Tibial nerve (tissue), 4 donors: ENCODE data around the gene CD6. TPM values are rescaled to one million over a fixed set of nuclear protein-coding genes. Genes with fewer than 3 reads are reported as not detected.
A peak's percentile ranks its signal among the peaks of the same experiment; 100 is the strongest.

Source experiments
- DNase-seq, 2 donors: peaks; one replicate each; pipeline ENCODE4 v3.0.0-alpha.2; 2019; ENCODE audit warnings: low spot score in 2 of 2
- H3K27ac ChIP-seq, 4 donors: fragments of 200-600 bp; sonication (generic) in 3 of 4; one replicate each; pipeline ENCODE4 v1.5.1; 2017 to 2019; ENCODE audit warnings: mild to moderate bottlenecking in 1 of 4
- H3K27me3 ChIP-seq, 2 donors: fragments of 200-600 bp; sonication (generic) in 1 of 2; one replicate each; pipeline versions ENCODE4 v1.5.1 to v1.6.0; 2017 to 2019
- H3K36me3 ChIP-seq, 3 donors: fragments of 200-600 bp; sonication (generic); one replicate each; pipeline ENCODE4 v1.5.1; 2018 to 2019
- H3K4me1 ChIP-seq, 4 donors: fragments of 200-600 bp; sonication (generic) in 3 of 4; one replicate each; pipeline ENCODE4 v1.5.1; 2017 to 2019
- H3K4me3 ChIP-seq, 4 donors: fragments of 200-600 bp; sonication (generic) in 3 of 4; one replicate each; pipeline ENCODE4 v1.5.1; 2017 to 2019; ENCODE audit warnings: mild to moderate bottlenecking in 1 of 4, moderate library complexity in 1 of 4
- H3K9me3 ChIP-seq, 4 donors: fragments of 200-600 bp; sonication (generic) in 3 of 4; one replicate each; pipeline ENCODE4 v1.5.1; 2017 to 2019
- CTCF ChIP-seq, 5 experiments: fragments of 200-600 bp in 3 of 5; fragments of 450-650 bp in 2 of 5; sonication (generic) in 3 of 5; IDR thresholded peaks; one replicate each; pipeline ENCODE4 v1.5.1; 2016 to 2019; ENCODE audit warnings: antibody characterized with exemption in 5 of 5, mild to moderate bottlenecking in 3 of 5, moderate library complexity in 2 of 5
- EP300 ChIP-seq, 2 donors: sonication (generic); formaldehyde crosslinking; IDR thresholded peaks; one replicate each; pipeline ENCODE4 v1.6.1; 2017; ENCODE audit warnings: antibody characterized with exemption in 2 of 2, mild to moderate bottlenecking in 1 of 2
- POLR2A ChIP-seq, 2 donors: fragments of 450-650 bp; IDR thresholded peaks; one replicate each; pipeline ENCODE4 v1.6.1; 2017; ENCODE audit warnings: antibody characterized with exemption in 2 of 2, mild to moderate bottlenecking in 2 of 2, moderate library complexity in 2 of 2
- WGBS, 2 donors: methylation state at CpG; one replicate each; pipeline ENCODE4 v1.1.5; 2018; 5-methylcytosine and 5-hydroxymethylcytosine counted together
- total RNA-seq, 4 donors: library from RNA; depleted of rRNA; stranded (reverse); fragments of >200 nt; gene quantifications; one replicate each; pipeline ENCODE4 v1.1.0, GENCODE V29; 2016

CD6 gene
- total RNA-seq, 4 donors from 2014 or later: 0.59 to 3.6 (median 2.7) TPM; not detected in 1

- Histone ChIP-seq H3K27me3 (peaks cover 0 to 11% of the 10 kb centered on the region in 2 donors), H3K36me3 (no peaks in the 10 kb centered on the region), H3K27ac (no peak overlapping the region), H3K4me3 (no peak overlapping the region), H3K9me3 (no peaks in the 10 kb centered on the region), H3K4me1 (peaks cover 0 to 19% (median 8%) of the 10 kb centered on the region in 4 donors)
- no peak for DNase-seq
- TF ChIP-seq CTCF (IDR thresholded peaks at IDR 0.05) (no peak), EP300 (IDR thresholded peaks at IDR 0.05) (no peak), POLR2A (IDR thresholded peaks at IDR 0.05) (no peak)
- 89% methylated on average over 7 of the region's 7 CpGs for WGBS, 2 donors
Observed at GRCh38 chr11:61002598-61002997, 31.1 kb downstream of the CD6 start.

DNA sequence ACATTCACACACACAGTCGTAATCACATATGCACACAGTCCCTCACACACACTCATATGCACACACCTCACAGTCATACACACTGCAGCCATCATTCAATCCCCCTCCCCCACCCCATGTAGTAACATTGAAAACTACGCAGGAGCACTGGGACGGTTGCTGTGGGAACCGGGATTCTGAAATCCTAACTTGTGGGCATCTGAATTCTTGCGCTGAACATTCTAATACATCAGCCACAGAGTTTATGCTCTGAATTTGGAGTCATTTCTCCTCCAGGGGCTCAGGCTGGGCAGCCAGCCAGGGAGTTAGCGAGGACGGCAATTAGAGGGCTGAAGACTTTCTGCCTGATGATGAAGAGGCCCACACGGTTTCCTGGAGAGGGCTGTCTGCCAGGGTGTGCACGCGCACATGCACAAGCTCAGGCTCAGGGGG is 32.7 kb downstream of the CD6 start:
- 26 to 39% methylated on average over 7 to 10 of the region's 10 CpGs for WGBS, 2 donors
- peaks cover 0 to 25% of the 10 kb centered on the region in 2 donors for H3K27me3 ChIP-seq
- H3K9me3 ChIP-seq: no peaks in the 10 kb centered on the region
- DNase-seq: no peak
- no peak overlapping the region for H3K4me3 ChIP-seq
- H3K36me3 ChIP-seq: no peaks in the 10 kb centered on the region
- peaks cover 0 to 29% (median 13%) of the 10 kb centered on the region in 4 donors for H3K4me1 ChIP-seq
- TF ChIP-seq EP300 (IDR thresholded peaks at IDR 0.05): no peak
- no peak for TF ChIP-seq CTCF (IDR thresholded peaks at IDR 0.05)
- no peak for TF ChIP-seq POLR2A (IDR thresholded peaks at IDR 0.05)
- no peak overlapping the region for H3K27ac ChIP-seq

GRCh38 chr11:61004761-61005181 is 33.3 kb downstream of the CD6 start:
- Histone ChIP-seq H3K27ac (no peak overlapping the region), H3K4me3 (no peak overlapping the region), H3K9me3 (no peaks in the 10 kb centered on the region), H3K4me1 (peaks cover 0 to 29% (median 13%) of the 10 kb centered on the region in 4 donors), H3K36me3 (no peaks in the 10 kb centered on the region), H3K27me3 (peaks cover 0 to 25% of the 10 kb centered on the region in 2 donors)
- no peak for DNase-seq
- TF ChIP-seq EP300 (IDR thresholded peaks at IDR 0.05) (no peak), CTCF (IDR thresholded peaks at IDR 0.05) (no peak), POLR2A (IDR thresholded peaks at IDR 0.05) (no peak)
- WGBS, 2 donors: 43 to 48% methylated on average over 5 of the region's 5 CpGs

- Histone ChIP-seq H3K36me3 (no peaks in the 10 kb centered on the region), H3K4me3 (peak overlapping the region; percentile 15 to 51 (median 35)), H3K27me3 (peaks cover 0 to 25% of the 10 kb centered on the region in 2 donors), H3K4me1 (peaks cover 0 to 29% (median 13%) of the 10 kb centered on the region in 4 donors), H3K27ac (no peak overlapping the region), H3K9me3 (no peaks in the 10 kb centered on the region)
- TF ChIP-seq EP300 (IDR thresholded peaks at IDR 0.05): no peak
- TF ChIP-seq POLR2A (IDR thresholded peaks at IDR 0.05): no peak
- TF ChIP-seq CTCF (IDR thresholded peaks at IDR 0.05): no peak
- DNase-seq: no peak
- WGBS, 2 donors: 6 to 11% methylated on average over 23 to 40 of the region's 52 CpGs
Observed at GRCh38 chr11:61007383-61007955, 36.0 kb downstream of the CD6 start.

DNA sequence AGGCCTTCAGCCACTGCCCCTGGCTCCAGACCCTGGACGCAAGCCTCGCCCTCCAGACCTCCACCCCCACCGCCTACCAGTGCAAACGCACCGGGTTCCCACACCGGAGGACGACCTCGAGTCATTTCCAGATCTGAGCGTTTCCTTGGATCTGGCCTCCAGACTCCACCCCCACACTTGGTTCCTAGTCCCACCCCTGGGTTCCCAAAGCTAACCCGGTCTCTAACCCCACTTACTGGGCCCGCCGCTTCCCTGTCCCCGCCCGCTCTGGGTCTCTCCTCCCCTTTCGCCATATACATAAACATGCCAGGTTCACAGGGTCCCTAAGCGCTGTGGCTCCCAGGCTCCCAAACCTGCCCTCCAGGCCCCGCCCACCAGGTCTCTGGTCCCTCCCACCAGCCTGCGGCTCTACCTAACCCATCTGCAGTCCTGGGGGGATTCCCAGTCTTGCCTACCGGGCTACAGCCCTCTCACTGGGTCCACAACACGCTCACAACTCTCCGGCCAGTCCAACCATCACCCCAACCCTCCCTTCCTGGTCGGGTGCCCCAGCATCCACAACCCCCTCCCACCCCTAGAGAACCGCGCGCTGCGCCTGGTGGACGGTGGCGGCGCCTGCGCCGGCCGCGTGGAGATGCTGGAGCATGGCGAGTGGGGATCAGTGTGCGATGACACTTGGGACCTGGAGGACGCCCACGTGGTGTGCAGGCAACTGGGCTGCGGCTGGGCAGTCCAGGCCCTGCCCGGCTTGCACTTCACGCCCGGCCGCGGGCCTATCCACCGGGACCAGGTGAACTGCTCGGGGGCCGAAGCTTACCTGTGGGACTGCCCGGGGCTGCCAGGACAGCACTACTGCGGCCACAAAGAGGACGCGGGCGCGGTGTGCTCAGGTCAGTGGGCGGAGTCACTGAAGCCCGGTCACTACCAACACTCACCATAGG is 36.7 kb downstream of the CD6 start:
- H3K27me3 ChIP-seq: peaks cover 0 to 25% of the 10 kb centered on the region in 2 donors
- H3K36me3 ChIP-seq: no peaks in the 10 kb centered on the region
- H3K4me3 ChIP-seq: peak overlapping the region; percentile 15 to 51 (median 35)
- H3K27ac ChIP-seq: no peak overlapping the region
- H3K9me3 ChIP-seq: no peaks in the 10 kb centered on the region
- 18 to 29% methylated on average over 42 to 54 of the region's 54 CpGs for WGBS, 2 donors
- H3K4me1 ChIP-seq: peaks cover 0 to 29% (median 13%) of the 10 kb centered on the region in 4 donors
- no peak for DNase-seq
- TF ChIP-seq CTCF (IDR thresholded peaks at IDR 0.05): no peak
- no peak for TF ChIP-seq POLR2A (IDR thresholded peaks at IDR 0.05)
- TF ChIP-seq EP300 (IDR thresholded peaks at IDR 0.05): no peak
